A673 (cell line): ENCODE measurements around the gene TMEM72. TPM values are rescaled to one million over a fixed set of nuclear protein-coding genes. Genes with fewer than 3 reads are reported as not detected.

Experiments
- BruUV-seq: library from RNA; stranded (reverse); fragments of 400-500 nt; replicated peaks from 2 replicates; lab custom pipeline; 2021; lab: Mats Ljungman, UMichigan
- CTCF ChIA-PET: fragments of 300-600 bp; sonication (Branson Sonifier 250); formaldehyde crosslinking; loops from one replicate; lab custom pipeline; 2022; ENCODE audit warnings: antibody characterized with exemption; lab: Charles Lee
- POLR2A ChIA-PET: fragments of 300-600 bp; sonication (Branson Sonifier 250); formaldehyde crosslinking; loops from one replicate; lab custom pipeline; 2022; ENCODE audit warnings: antibody characterized with exemption; ENCODE audit not compliant: low non-redundant PET; lab: Charles Lee
- DNase-seq: peaks from one replicate; pipeline ENCODE4 v3.0.0-alpha.2; 2015; ENCODE audit warnings: low spot score
- H3K27ac ChIP-seq: fragments of 200-600 bp; sonication (generic); 2 replicates; pipeline ENCODE4 v1.5.1; 2016; ENCODE audit warnings: mixed run types, low read depth, mild to moderate bottlenecking, mixed read lengths, antibody characterized with exemption, low read length; ENCODE audit not compliant: poor library complexity, severe bottlenecking
- H3K27me3 ChIP-seq: fragments of 200-600 bp; sonication (generic); replicated peaks from 2 replicates; pipeline ENCODE4 v1.6.1; 2017; ENCODE audit warnings: mixed run types, low read depth, mild to moderate bottlenecking, mixed read lengths, antibody characterized with exemption, low read length; ENCODE audit not compliant: insufficient read depth, poor library complexity
- H3K36me3 ChIP-seq: fragments of 200-600 bp; sonication (generic); 2 replicates; pipeline ENCODE4 v1.6.1; 2016; ENCODE audit warnings: mixed run types, mild to moderate bottlenecking, mixed read lengths, antibody characterized with exemption, low read length; ENCODE audit not compliant: insufficient read depth, poor library complexity, severe bottlenecking
- H3K4me1 ChIP-seq: fragments of 200-600 bp; sonication (generic); 2 replicates; pipeline ENCODE4 v1.6.1; 2017; ENCODE audit warnings: mixed run types, mild to moderate bottlenecking, mixed read lengths, antibody characterized with exemption, low read length; ENCODE audit not compliant: insufficient read depth, poor library complexity, severe bottlenecking
- H3K4me3 ChIP-seq: fragments of 200-600 bp; sonication (generic); 2 replicates; pipeline ENCODE4 v1.5.1; 2016; ENCODE audit warnings: low read depth, mixed run types, mild to moderate bottlenecking, mixed read lengths, low read length; ENCODE audit not compliant: poor library complexity, severe bottlenecking
- H3K9me3 ChIP-seq: fragments of 200-600 bp; sonication (generic); 2 replicates; pipeline ENCODE4 v1.6.1; 2016; ENCODE audit warnings: mixed run types, low read depth, mild to moderate bottlenecking, mixed read lengths, antibody characterized with exemption, low read length; ENCODE audit not compliant: poor library complexity, severe bottlenecking
- CTCF ChIP-seq: fragments of 300-800, 200-600 bp; sonication (generic); conservative IDR thresholded peaks from 2 replicates; pipeline ENCODE4 v1.5.1; 2017; ENCODE audit warnings: low read depth, mild to moderate bottlenecking, antibody characterized with exemption, low read length, moderate library complexity, mixed read lengths
- EZH2 ChIP-seq: fragments of 200-600 bp; sonication (generic); IDR thresholded peaks from 2 replicates; pipeline ENCODE4 v1.6.1; 2017; ENCODE audit warnings: borderline replicate concordance, low read depth, mild to moderate bottlenecking, mixed read lengths, antibody characterized with exemption, low read length; ENCODE audit not compliant: poor library complexity, severe bottlenecking
- intact Hi-C: fragments of 100-400 bp; cut with micrococcal nuclease; formaldehyde crosslinking; loops from one replicate; pipeline ENCODE4 v1.10.0; 2022; ENCODE audit not compliant: unreplicated experiment
- total RNA-seq: library from RNA; stranded (reverse); gene quantifications from 2 replicates; pipeline ENCODE4 v1.2.3, GENCODE V29; 2021

TMEM72 gene
- total RNA-seq, 1 experiment from 2014 or later, result 0.80 TPM

GRCh38 chr10:44978570-44979280 lies 67.6 kb downstream of the TMEM72 start, which contains the start of gene DEPP1:
Gene DEPP1, minus strand, starts transcription at chr10:44978809. Its CDS starts 779 bp downstream, at chr10:44978030.
- Histone ChIP-seq H3K4me1 (peaks cover 31% of the 10 kb centered on the region), H3K9me3 (no peaks in the 10 kb centered on the region), H3K27ac (peak within 1 kb of the TSS; percentile 63), H3K4me3 (peak within 1 kb of the TSS; percentile 18), H3K36me3 (no peaks in the 10 kb centered on the region), H3K27me3 (no peaks in the 10 kb centered on the region)
- POLR2A ChIA-PET, result no interaction called here
- CTCF ChIA-PET, result interaction anchor here (1.0 kb wide), 1 partner anchor 46 kb away, joined by 3 read pairs; no protein-coding TSS in a partner anchor
- no TSS peak for BruUV-seq
- intact Hi-C loops, result loop anchor here (5.0 to 10.0 kb wide), 2 partner anchors 46 to 1304 kb away; no protein-coding TSS in a partner anchor
- TF ChIP-seq CTCF (no peak), EZH2 (no peak)
- DNase-seq, result peak; percentile 91

GRCh38 chr10:44979281-44980191 lies 68.4 kb downstream of the TMEM72 start:
- peak overlapping the region; percentile 63 for H3K27ac ChIP-seq
- no peaks in the 10 kb centered on the region for H3K9me3 ChIP-seq
- DNase-seq, result no peak
- intact Hi-C loops, result loop anchor here (5.0 to 10.0 kb wide), 2 partner anchors 47 to 1305 kb away; no protein-coding TSS in a partner anchor
- no TSS peak for BruUV-seq
- H3K27me3 ChIP-seq, result no peaks in the 10 kb centered on the region
- H3K4me3 ChIP-seq, result no peak overlapping the region
- no peaks in the 10 kb centered on the region for H3K36me3 ChIP-seq
- H3K4me1 ChIP-seq, result peaks cover 25% of the 10 kb centered on the region
- no peak for TF ChIP-seq EZH2
- TF ChIP-seq CTCF, result no peak
- CTCF ChIA-PET, result interaction anchor here (1.0 kb wide), 1 partner anchor 47 kb away, joined by 3 read pairs; no protein-coding TSS in a partner anchor
- POLR2A ChIA-PET, result no interaction called here
